Body of pancreas (tissue), 4 donors: ENCODE results near the gene SAMD7. TPM values are rescaled to one million over a fixed set of nuclear protein-coding genes. Genes with fewer than 3 reads are reported as not detected.

ENCODE experiments used
- ATAC-seq: fragments of 150-250 bp; one replicate; pipeline ENCODE4 v1.9.1; 2016
- DNase-seq, 4 donors: peaks; one replicate each; pipeline ENCODE4 v3.0.0-alpha.2; 2019
- H3K27ac ChIP-seq, 4 donors: fragments of 200-600 bp; sonication (generic); 1 replicate in 3 of 4; 2 replicates in 1 of 4; pipeline versions ENCODE4 v1.5.1 to v1.6.1; 2016 to 2019; ENCODE audit warnings: mild to moderate bottlenecking in 1 of 4, mixed read lengths in 1 of 4, moderate library complexity in 1 of 4
- H3K27me3 ChIP-seq, 2 donors: fragments of 200-600 bp; sonication (generic); one replicate each; pipeline ENCODE4 v1.6.0; 2016; ENCODE audit warnings: mild to moderate bottlenecking in 1 of 2
- H3K36me3 ChIP-seq, 2 donors: fragments of 200-600 bp; sonication (generic); replicated peaks in 1 of 2; 2 replicates each; pipeline ENCODE4 v1.5.1; 2016; ENCODE audit warnings: low read depth in 2 of 2; ENCODE audit not compliant: insufficient read depth in 1 of 2
- H3K4me1 ChIP-seq: fragments of 200-600 bp; sonication (generic); one replicate; pipeline ENCODE4 v1.6.0; 2016
- H3K4me3 ChIP-seq, 2 donors: fragments of 200-600 bp; sonication (generic); 1 replicate in 1 of 2; 2 replicates in 1 of 2; pipeline ENCODE4 v1.5.1; 2016 to 2019
- H3K9me3 ChIP-seq, 3 donors: fragments of 200-600 bp; sonication (generic); 1 replicate in 2 of 3; 2 replicates in 1 of 3; pipeline ENCODE4 v1.5.1; 2016
- POLR2A ChIP-seq, 3 donors: fragments of 450-650 bp; IDR thresholded peaks; one replicate each; pipeline ENCODE4 v1.6.1; 2016; ENCODE audit warnings: antibody characterized with exemption in 3 of 3, mild to moderate bottlenecking in 2 of 3
- WGBS, 2 donors: methylation state at CpG; one replicate each; pipeline ENCODE4 v1.1.5; 2017; 5-methylcytosine and 5-hydroxymethylcytosine counted together
- intact Hi-C: fragments of 100-400 bp; cut with DNase I; formaldehyde crosslinking; loops from one replicate; pipeline ENCODE4 v1.15.1; 2023
- total RNA-seq, 2 donors: library from RNA; depleted of rRNA; stranded (reverse); fragments of >200 nt; gene quantifications; one replicate each; pipeline ENCODE4 v1.1.0, GENCODE V29; 2016
- TF ChIP-seq, protein P1 (sequence below), 7 experiments: fragments of 450-650 bp in 4 of 7; fragments of 200-600 bp in 3 of 7; sonication (generic) in 3 of 7; IDR thresholded peaks; one replicate each; pipeline ENCODE4 v1.5.1; 2016 to 2019; ENCODE audit warnings: antibody characterized with exemption in 7 of 7

SAMD7 gene
- total RNA-seq, 2 donors from 2014 or later: not detected

DNA sequence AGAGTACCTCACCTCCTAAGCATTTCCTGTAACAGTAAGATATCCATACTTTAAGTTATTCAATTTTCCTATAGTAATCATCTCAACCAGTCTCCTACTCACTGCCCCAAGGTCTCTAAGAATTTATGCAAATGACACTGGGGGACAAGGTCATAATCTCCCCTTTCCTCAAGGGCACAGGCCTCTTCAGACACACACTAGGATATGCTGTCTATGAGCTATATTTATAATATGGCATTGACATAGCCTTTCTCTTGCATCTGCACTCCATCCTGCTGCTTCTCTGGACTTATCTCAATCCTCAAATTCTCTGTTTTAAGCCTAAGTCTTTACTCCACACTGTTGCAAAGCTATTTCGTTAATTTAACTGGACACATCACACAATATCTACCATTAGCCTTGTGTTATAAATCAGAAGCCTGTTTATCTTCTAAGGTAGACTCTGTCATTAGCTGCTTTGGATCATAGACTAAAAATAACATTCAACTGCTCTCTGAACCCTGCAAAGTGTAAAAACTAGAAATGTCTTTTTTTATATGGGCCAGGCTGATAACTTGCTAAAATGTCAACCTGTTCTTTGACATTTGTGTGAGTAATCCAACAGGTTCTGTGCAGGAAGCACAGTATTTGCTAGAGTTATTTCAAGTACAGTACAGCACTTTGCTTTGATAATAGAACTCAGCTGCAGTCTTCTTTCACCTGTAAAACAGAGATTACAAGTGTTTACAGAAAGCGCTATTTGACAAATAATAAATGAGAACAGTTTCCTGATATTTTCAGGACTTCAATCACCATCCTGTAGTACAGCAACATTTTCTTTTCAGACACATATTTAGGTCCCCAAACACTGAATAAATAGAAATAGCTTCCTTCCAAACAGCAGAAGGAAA is 37.4 kb downstream of the SAMD7 start:
- H3K9me3 ChIP-seq: no peaks in the 10 kb centered on the region
- no peak overlapping the region for H3K27ac ChIP-seq
- peaks cover 11% of the 10 kb centered on the region for H3K4me1 ChIP-seq
- H3K27me3 ChIP-seq: no peaks in the 10 kb centered on the region
- no peaks in the 10 kb centered on the region for H3K36me3 ChIP-seq
- intact Hi-C loops: no loop called here
- DNase-seq (no peak), ATAC-seq (no peak)
- H3K4me3 ChIP-seq: no peak overlapping the region
- no peak for TF ChIP-seq POLR2A (IDR thresholded peaks at IDR 0.05)
- TF ChIP-seq, protein P1, sequence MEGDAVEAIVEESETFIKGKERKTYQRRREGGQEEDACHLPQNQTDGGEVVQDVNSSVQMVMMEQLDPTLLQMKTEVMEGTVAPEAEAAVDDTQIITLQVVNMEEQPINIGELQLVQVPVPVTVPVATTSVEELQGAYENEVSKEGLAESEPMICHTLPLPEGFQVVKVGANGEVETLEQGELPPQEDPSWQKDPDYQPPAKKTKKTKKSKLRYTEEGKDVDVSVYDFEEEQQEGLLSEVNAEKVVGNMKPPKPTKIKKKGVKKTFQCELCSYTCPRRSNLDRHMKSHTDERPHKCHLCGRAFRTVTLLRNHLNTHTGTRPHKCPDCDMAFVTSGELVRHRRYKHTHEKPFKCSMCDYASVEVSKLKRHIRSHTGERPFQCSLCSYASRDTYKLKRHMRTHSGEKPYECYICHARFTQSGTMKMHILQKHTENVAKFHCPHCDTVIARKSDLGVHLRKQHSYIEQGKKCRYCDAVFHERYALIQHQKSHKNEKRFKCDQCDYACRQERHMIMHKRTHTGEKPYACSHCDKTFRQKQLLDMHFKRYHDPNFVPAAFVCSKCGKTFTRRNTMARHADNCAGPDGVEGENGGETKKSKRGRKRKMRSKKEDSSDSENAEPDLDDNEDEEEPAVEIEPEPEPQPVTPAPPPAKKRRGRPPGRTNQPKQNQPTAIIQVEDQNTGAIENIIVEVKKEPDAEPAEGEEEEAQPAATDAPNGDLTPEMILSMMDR (IDR thresholded peaks at IDR 0.05): no peak
- 14 to 15% methylated on average over 2 of the region's 2 CpGs for WGBS, 2 donors

DNA sequence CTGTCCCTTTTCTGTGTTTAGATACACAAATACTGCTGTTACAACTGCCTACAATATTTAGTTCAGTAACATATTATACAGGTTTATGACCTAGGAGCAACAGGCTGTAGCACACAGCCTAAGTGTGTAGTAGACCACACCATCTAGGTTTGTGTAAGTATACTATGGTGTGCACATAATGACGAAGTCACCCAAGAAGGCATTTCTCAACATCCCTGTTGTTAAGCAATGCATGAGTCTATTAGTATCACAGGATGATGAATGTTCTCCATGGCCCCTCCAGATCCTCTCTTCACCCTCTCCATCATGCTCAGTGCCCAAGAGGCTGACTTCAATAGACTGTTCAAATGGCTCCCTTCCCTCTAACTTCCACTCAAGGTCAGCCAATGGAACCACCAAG is 40.7 kb downstream of the SAMD7 start:
- intact Hi-C loops: no loop called here
- H3K27ac ChIP-seq: no peak overlapping the region

DNA sequence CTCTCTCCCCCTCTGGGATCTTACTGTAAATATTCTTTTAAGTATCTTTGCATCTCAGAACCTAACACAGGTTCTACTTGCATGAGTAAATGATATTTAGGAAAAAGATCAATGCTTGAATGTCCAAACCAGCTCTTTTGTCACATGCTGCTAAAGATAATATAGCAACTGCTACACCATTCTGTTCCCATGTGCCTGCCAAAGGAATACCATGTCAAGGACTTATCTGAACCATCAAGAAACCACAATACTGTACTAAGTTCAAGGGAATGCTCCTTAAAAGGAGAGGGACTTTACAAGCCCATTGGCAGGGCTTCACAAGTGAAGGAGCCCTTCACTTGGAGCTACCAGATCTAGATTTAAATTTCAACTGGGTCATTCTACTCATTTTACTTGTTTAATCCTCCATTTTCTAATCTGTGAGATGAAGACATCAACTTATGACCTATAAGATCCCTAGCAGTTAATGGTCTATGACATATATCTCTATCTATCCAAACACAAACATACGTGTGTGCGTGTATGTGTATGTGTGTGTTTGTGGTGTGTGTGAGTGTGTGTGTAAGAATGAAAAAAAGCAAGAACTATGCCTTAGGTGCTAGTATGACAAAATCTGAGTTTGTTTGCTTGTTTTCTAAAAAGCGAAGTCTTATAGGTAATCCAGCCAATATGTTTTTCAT is 42.2 kb downstream of the SAMD7 start:
- Histone ChIP-seq H3K27ac (peak overlapping the region in 1 of 4 donors; percentile 27), H3K4me3 (no peak overlapping the region), H3K36me3 (no peaks in the 10 kb centered on the region), H3K27me3 (no peaks in the 10 kb centered on the region), H3K4me1 (peaks cover 10% of the 10 kb centered on the region), H3K9me3 (no peaks in the 10 kb centered on the region)
- DNase-seq (no peak), ATAC-seq (no peak)
- no peak for TF ChIP-seq POLR2A (IDR thresholded peaks at IDR 0.05)
- intact Hi-C loops: no loop called here
- 85 to 93% methylated on average over 3 of the region's 3 CpGs for WGBS, 2 donors

More for the DNA sequence above, 40.7 kb downstream of the SAMD7 start:
- no peak for DNase-seq
- WGBS, 2 donors: 75 to 100% methylated on average over 1 of the region's 1 CpG
- H3K27me3 ChIP-seq: no peaks in the 10 kb centered on the region
- peaks cover 11% of the 10 kb centered on the region for H3K4me1 ChIP-seq
- TF ChIP-seq, protein P1 (IDR thresholded peaks at IDR 0.05): no peak
- no peak for TF ChIP-seq POLR2A (IDR thresholded peaks at IDR 0.05)
- no peak overlapping the region for H3K4me3 ChIP-seq
- no peaks in the 10 kb centered on the region for H3K9me3 ChIP-seq
- no peak for ATAC-seq
- H3K36me3 ChIP-seq: no peaks in the 10 kb centered on the region

DNA sequence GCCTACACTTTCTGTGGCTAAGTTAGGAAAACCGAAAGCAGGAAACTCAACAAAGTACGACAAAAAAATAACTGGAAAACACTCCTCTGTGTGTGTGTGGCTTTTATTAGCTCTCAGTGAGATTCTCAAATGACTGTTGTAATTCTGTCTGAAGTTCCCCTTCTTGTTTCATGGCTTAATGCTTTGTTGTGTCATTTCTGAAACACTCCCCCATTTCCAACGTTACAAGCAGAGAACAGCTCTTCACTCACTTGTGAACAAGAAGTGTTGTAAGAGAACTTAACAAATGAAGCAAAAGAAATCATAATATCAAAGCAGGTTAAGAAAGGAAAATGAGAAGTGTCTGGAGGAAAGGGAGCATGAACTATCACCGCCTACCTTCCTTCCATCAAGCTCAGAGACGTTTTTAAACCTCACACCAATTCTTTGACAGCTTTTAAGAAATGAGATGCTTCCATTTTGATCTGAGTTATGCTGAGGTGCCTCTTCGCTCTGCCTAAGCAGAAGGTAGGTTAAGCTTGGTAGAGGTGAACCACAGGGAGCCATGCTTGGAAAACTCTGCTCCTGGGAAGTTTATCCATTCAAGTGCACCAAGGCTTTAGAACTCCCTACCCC is 42.9 kb downstream of the SAMD7 start:
- no peak for ATAC-seq
- H3K27me3 ChIP-seq: no peaks in the 10 kb centered on the region
- WGBS, 2 donors: 64 to 73% methylated on average over 6 of the region's 6 CpGs
- intact Hi-C loops: no loop called here
- peak overlapping the region in 1 of 4 donors; percentile 27 for H3K27ac ChIP-seq
- H3K4me1 ChIP-seq: peaks cover 4% of the 10 kb centered on the region
- no peak for DNase-seq
- H3K9me3 ChIP-seq: no peaks in the 10 kb centered on the region
- TF ChIP-seq, protein P1 (IDR thresholded peaks at IDR 0.05): no peak
- no peak for TF ChIP-seq POLR2A (IDR thresholded peaks at IDR 0.05)
- no peak overlapping the region for H3K4me3 ChIP-seq
- no peaks in the 10 kb centered on the region for H3K36me3 ChIP-seq

DNA sequence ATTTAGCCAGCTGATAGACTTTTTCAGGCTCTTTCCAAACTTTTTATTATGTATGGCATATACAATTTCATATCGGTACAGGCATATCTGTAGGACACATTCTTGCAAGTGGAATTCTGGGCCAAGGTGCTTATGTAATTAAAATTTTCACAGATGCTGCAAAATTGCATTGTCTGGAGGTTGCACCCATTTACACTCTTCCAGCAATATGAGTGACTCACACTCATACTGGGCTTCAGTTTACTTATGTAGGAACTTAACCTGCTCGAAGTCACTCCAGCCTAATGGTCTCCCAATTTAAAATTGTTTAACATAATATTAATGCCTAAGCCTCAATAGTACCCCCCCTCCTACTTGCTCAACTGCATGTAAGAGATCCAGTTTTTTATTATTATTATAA is 44.0 kb downstream of the SAMD7 start:
- intact Hi-C loops: no loop called here
- TF ChIP-seq, protein P1 (IDR thresholded peaks at IDR 0.05): no peak
- TF ChIP-seq POLR2A (IDR thresholded peaks at IDR 0.05): no peak
- H3K4me1 ChIP-seq: no peaks in the 10 kb centered on the region
- H3K36me3 ChIP-seq: no peaks in the 10 kb centered on the region
- WGBS, 2 donors: 68 to 74% methylated on average over 2 of the region's 2 CpGs
- no peaks in the 10 kb centered on the region for H3K9me3 ChIP-seq
- no peak overlapping the region for H3K4me3 ChIP-seq
- no peaks in the 10 kb centered on the region for H3K27me3 ChIP-seq
- DNase-seq (no peak), ATAC-seq (no peak)
- no peak overlapping the region for H3K27ac ChIP-seq
